HG03103 (cell line): Measurements from ENCODE around the gene PPM1E.
"Not testable (repeated sequence)": the region's sequence is repeated elsewhere in the genome, so short reads cannot be mapped to it uniquely, and the experiment has no call there.

Experiments used
- ATAC-seq: cut with Tn5 transposase; IDR thresholded peaks from one replicate; pipeline ENCODE4 v1.9.1; 2021; ENCODE audit warnings: low read depth; ENCODE audit not compliant: unreplicated experiment

The PPM1E gene

GRCh38 chr17:58944166-58944565 lies 188.5 kb downstream of the PPM1E start:
- no peak for ATAC-seq

- ATAC-seq: no peak
Measured at GRCh38 chr17:58947411-58947810, 191.8 kb downstream of the PPM1E start.

- no peak for ATAC-seq
Measured at GRCh38 chr17:58947824-58948223, 192.2 kb downstream of the PPM1E start.

- not testable (repeated sequence) for ATAC-seq
Measured at GRCh38 chr17:58954358-58954757, 198.7 kb downstream of the PPM1E start.

- ATAC-seq: no peak
Measured at GRCh38 chr17:58956997-58957724, 201.5 kb downstream of the PPM1E start.

- ATAC-seq: not testable (repeated sequence)
Measured at GRCh38 chr17:58957725-58958073, 202.0 kb downstream of the PPM1E start.

GRCh38 chr17:58960068-58960467 lies 204.4 kb downstream of the PPM1E start:
- ATAC-seq: no peak

GRCh38 chr17:58965221-58965620 lies 209.6 kb downstream of the PPM1E start:
- no peak for ATAC-seq

- ATAC-seq: no peak
Measured at GRCh38 chr17:58966208-58966607, 210.6 kb downstream of the PPM1E start.

GRCh38 chr17:58968426-58969061 lies 212.9 kb downstream of the PPM1E start:
- ATAC-seq: no peak

GRCh38 chr17:58969156-58969555 lies 213.5 kb downstream of the PPM1E start:
- no peak for ATAC-seq

GRCh38 chr17:58969612-58970011 lies 214.0 kb downstream of the PPM1E start:
- ATAC-seq: no peak

- no peak for ATAC-seq
Measured at GRCh38 chr17:58970609-58971450, 215.2 kb downstream of the PPM1E start.

- no peak for ATAC-seq
Measured at GRCh38 chr17:58974354-58974753, 218.7 kb downstream of the PPM1E start.

- ATAC-seq: no peak
Measured at GRCh38 chr17:58976541-58976940, 220.9 kb downstream of the PPM1E start.

- no peak for ATAC-seq
Measured at GRCh38 chr17:58980706-58981481, 225.2 kb downstream of the PPM1E start.

GRCh38 chr17:58982626-58983025 lies 227.0 kb downstream of the PPM1E start:
- ATAC-seq: no peak

GRCh38 chr17:58985367-58985766 lies 229.7 kb downstream of the PPM1E start:
- no peak for ATAC-seq

- no peak for ATAC-seq
Measured at GRCh38 chr17:58985971-58986370, 230.3 kb downstream of the PPM1E start.

GRCh38 chr17:58989629-58990028 lies 234.0 kb downstream of the PPM1E start:
- no peak for ATAC-seq
